ENCODE measurements around the gene ZBTB7C.

DNA sequence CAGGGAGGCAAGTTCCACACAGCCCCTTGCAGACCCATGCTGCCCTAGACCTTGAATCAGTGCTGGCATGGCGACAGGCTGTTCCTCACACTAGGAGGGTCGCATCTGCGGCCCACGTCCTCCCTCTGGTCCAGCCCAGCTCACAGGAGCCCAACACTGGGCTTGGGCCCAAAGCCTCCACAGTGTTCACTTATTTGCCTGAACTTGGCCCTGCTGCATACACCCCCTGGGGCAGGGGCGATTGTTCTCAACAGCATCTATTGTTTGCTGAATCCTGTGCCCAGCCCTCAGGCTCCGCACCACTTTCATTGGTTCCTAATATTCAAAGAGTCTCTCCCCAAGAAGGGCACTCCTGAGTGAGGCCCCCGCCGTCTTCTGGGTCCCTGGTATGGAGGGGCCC is 90.7 kb downstream of the ZBTB7C start:
- no peak for TF ChIP-seq POLR2AphosphoS5 (IDR thresholded peaks at IDR 0.05; ENCODE audit: low read depth, low read length)
- no peak for TF ChIP-seq SIN3A (IDR thresholded peaks at IDR 0.05; ENCODE audit: borderline replicate concordance, insufficient read depth, low read length)
- no peak for TF ChIP-seq TAF1 (IDR thresholded peaks at IDR 0.05; ENCODE audit: borderline replicate concordance, insufficient read depth, low read length)
- TF ChIP-seq, protein P1, sequence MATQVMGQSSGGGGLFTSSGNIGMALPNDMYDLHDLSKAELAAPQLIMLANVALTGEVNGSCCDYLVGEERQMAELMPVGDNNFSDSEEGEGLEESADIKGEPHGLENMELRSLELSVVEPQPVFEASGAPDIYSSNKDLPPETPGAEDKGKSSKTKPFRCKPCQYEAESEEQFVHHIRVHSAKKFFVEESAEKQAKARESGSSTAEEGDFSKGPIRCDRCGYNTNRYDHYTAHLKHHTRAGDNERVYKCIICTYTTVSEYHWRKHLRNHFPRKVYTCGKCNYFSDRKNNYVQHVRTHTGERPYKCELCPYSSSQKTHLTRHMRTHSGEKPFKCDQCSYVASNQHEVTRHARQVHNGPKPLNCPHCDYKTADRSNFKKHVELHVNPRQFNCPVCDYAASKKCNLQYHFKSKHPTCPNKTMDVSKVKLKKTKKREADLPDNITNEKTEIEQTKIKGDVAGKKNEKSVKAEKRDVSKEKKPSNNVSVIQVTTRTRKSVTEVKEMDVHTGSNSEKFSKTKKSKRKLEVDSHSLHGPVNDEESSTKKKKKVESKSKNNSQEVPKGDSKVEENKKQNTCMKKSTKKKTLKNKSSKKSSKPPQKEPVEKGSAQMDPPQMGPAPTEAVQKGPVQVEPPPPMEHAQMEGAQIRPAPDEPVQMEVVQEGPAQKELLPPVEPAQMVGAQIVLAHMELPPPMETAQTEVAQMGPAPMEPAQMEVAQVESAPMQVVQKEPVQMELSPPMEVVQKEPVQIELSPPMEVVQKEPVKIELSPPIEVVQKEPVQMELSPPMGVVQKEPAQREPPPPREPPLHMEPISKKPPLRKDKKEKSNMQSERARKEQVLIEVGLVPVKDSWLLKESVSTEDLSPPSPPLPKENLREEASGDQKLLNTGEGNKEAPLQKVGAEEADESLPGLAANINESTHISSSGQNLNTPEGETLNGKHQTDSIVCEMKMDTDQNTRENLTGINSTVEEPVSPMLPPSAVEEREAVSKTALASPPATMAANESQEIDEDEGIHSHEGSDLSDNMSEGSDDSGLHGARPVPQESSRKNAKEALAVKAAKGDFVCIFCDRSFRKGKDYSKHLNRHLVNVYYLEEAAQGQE (IDR thresholded peaks at IDR 0.05; ENCODE audit: insufficient read depth in 1 of 2, low read depth in 2 of 2, low read length in 2 of 2): no peak
- TF ChIP-seq FOXP2 (optimal IDR thresholded peaks at IDR 0.05; ENCODE audit: borderline replicate concordance, extremely low read depth, extremely low read length, insufficient read depth): no peak
